ENCODE results near the gene SERTAD3. TPM values are rescaled to one million over a fixed set of nuclear protein-coding genes. Genes with fewer than 3 reads are reported as not detected.
"Not testable (repeated sequence)": the region's sequence is repeated elsewhere in the genome, so short reads cannot be mapped to it uniquely, and the experiment has no call there.

SERTAD3 gene
- total RNA-seq, 4 donors from 2014 or later, result 15.6 to 25.2 (median 20.4) TPM

DNA sequence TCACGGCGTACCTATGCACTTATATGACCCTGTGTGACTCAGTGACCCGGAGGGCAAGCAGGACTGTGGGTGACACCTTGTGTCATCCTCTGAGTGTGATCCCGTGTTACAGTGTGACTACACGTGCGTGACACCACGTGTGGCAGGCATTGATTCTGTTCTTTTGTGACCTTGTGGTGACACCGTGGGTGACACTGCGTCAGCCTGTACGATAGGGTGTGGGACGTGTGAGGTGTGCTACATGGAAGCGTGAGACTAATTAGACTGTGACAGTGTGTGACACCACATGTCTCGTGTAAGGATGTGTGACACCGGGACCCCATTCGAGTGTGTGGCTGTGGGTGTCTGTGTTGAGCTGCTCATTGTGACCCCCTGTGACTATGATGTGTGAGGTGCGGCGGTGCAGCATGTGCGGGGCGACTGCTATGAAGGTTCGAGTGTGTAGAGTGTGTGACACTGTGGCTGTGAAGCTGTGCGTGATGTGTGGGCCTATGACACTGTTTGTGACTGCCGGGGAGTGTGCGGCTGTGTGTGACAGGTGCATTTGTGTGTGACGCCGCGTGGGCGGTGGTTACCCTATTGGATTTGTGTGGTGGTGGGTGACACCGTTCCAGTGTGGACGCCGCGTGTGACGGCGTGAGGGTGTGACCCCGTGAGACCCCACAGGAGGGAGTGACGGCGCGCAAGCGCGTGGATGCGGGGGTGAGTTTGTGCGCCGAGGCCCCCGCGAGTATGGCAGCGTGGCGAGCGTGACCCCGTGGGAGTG is 22.3 kb upstream of the SERTAD3 start:
- H3K4me3 ChIP-seq (replicated peaks in 1 of 3), result peak overlapping the region in 1 of 3 donors; percentile 30
- peak; percentile 48 to 56 for DNase-seq
- intact Hi-C loops (cut with DNase I), result loop anchor here (10.0 kb wide), 2 partner anchors 58 to 128 kb away; no protein-coding TSS in a partner anchor

DNA sequence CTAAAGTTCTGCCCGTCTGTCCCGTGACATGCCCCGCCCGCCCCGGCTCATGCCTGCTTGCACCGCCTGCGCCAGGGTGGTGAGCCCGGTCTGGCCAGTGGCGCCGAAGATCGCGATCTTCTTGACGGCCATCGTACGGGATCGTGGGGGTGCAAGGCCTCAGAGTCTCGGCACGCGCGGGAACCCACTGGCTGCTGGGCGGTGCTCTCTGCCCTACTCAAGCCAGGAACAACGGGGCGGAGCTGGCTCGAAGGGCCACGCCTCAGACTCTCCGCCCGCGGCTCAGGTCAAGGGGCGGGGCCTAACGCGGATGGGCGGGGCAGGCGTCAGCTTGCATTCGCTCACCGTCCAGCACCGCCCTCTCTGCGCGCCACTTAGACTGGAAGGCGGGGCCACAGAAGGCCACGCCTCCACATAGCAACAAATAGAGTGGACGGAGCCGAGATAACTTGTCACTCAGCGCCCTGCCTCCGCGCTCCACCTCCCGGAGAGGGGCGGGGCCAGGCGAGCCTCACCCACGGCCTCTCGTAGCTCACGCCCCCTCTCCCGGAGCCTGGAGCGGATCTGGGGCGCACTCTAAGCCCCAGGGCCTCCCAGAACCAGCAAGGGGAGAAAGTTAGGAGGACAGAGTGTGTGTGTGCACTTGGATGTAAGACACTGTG is 21.6 kb upstream of the SERTAD3 start, which contains the start of gene BLVRB:
Gene BLVRB (minus strand): TSS at position 189 of the 662 bp plus-strand sequence. CDS start 57 bp downstream, at position 132.
- intact Hi-C loops (cut with DNase I), result loop anchor here (10.0 kb wide), 2 partner anchors 59 to 129 kb away; no protein-coding TSS in a partner anchor
- Histone ChIP-seq H3K9me3 (no peaks in the 10 kb centered on the region), H3K4me3 (replicated peaks in 1 of 3) (peak within 1 kb of the TSS; percentile 55 to 80 (median 64)), H3K36me3 (no peaks in the 10 kb centered on the region), H3K4me1 (peaks cover 18 to 31% of the 10 kb centered on the region in 2 donors), H3K27me3 (no peaks in the 10 kb centered on the region), H3K27ac (peak within 1 kb of the TSS; percentile 91 to 95 (median 94))
- TF ChIP-seq POLR2A (IDR thresholded peaks at IDR 0.05), result peak; percentile 85 to 98
- TF ChIP-seq, protein P1, sequence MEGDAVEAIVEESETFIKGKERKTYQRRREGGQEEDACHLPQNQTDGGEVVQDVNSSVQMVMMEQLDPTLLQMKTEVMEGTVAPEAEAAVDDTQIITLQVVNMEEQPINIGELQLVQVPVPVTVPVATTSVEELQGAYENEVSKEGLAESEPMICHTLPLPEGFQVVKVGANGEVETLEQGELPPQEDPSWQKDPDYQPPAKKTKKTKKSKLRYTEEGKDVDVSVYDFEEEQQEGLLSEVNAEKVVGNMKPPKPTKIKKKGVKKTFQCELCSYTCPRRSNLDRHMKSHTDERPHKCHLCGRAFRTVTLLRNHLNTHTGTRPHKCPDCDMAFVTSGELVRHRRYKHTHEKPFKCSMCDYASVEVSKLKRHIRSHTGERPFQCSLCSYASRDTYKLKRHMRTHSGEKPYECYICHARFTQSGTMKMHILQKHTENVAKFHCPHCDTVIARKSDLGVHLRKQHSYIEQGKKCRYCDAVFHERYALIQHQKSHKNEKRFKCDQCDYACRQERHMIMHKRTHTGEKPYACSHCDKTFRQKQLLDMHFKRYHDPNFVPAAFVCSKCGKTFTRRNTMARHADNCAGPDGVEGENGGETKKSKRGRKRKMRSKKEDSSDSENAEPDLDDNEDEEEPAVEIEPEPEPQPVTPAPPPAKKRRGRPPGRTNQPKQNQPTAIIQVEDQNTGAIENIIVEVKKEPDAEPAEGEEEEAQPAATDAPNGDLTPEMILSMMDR (IDR thresholded peaks at IDR 0.05), result no peak
- peak; percentile 100 for DNase-seq
- 0 to 2% methylated on average over 11 to 16 of the region's 54 CpGs for WGBS, 2 donors

More for the DNA sequence above, 22.3 kb upstream of the SERTAD3 start:
- WGBS, 2 donors, result 22 to 27% methylated on average over 37 to 40 of the region's 48 CpGs
- Histone ChIP-seq H3K27ac (peak overlapping the region in 1 of 3 donors; percentile 94), H3K27me3 (no peaks in the 10 kb centered on the region), H3K9me3 (no peaks in the 10 kb centered on the region), H3K4me1 (peaks cover 18 to 31% of the 10 kb centered on the region in 2 donors), H3K36me3 (no peaks in the 10 kb centered on the region)
- TF ChIP-seq, protein P1 (IDR thresholded peaks at IDR 0.05), result no peak

DNA sequence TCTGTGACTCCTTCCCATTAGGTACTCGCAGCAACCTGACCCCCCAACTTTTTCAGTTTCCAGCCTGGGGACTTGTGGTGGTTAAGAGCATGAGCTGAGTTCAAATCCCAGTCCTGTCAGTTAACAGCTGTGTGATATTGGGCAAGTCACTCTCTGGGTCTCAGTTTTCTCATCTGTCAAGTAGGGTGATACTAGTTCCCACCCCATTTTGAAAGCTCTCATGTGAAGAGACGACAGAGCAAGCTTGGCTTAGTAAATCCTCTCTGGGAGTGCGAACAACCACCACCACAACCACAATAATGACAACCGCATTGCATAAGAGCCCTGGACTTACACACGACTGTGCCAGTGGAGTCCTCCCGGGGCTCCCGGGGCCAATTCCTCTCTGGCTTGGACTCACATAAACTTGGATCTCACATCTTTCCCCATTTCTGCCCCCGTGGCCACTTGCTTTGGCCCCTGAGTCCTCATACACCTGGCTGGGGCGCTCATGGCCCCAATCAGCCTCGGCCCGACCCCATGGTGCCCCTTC is 21.0 kb upstream of the SERTAD3 start:
- H3K27me3 ChIP-seq, result no peaks in the 10 kb centered on the region
- H3K27ac ChIP-seq, result peak overlapping the region; percentile 91 to 95 (median 94)
- TF ChIP-seq, protein P1 (IDR thresholded peaks at IDR 0.05), result no peak
- no peak for TF ChIP-seq POLR2A (IDR thresholded peaks at IDR 0.05)
- intact Hi-C loops (cut with DNase I), result loop anchor here (10.0 kb wide), 2 partner anchors 60 to 130 kb away; no protein-coding TSS in a partner anchor
- no peaks in the 10 kb centered on the region for H3K9me3 ChIP-seq
- no peaks in the 10 kb centered on the region for H3K36me3 ChIP-seq
- 11 to 12% methylated on average over 11 of the region's 11 CpGs for WGBS, 2 donors
- DNase-seq, result no peak
- peaks cover 18 to 31% of the 10 kb centered on the region in 2 donors for H3K4me1 ChIP-seq
- peak overlapping the region; percentile 55 to 80 (median 64) for H3K4me3 ChIP-seq (replicated peaks in 1 of 3)

DNA sequence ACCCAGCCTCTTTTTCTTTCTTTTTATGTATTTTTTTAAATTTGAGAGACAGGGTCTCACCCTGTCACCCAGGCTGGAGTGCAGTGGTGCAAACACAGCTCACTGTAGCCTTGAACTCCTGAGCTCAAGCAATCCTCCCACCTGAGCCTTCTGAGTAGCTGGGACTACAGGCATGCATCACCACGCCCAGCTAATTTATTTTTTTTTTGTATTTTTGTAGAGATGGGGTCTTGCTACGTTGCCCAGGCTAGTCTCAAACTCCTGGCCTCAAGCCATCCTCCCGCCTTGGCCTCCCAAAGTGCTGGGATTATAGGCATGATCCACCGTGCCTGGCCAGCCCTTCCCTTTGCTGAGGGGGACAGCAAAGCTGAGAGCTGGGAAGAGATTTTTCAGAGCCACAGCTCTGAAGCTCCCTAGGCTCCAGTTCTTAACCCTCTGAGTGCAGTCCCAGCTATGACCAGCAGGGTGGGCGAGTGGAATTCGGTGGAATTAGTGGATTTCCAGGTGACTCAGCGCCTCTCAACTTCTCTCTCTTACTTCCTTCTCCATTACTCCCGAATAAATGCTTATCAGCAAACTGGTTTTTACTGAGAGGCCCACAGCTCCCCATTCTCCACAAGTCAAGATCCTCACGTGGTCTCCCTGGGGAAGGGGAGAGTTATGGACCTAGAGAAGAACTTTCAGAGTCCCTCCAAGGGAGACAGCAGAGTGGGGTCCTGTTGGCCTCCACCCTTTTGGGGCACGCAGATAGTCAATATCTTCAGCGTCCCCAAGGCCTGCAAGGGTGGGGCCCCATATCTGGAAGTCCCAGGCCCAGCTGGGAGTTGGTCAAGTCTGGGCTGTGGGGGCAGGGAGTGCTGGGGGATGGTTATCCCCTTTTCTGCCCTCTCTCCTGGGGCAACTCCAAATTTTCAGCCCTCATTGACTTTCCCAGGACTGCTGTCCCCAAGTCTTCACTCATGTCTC is 20.2 kb upstream of the SERTAD3 start:
- Histone ChIP-seq H3K4me1 (peaks cover 18 to 31% of the 10 kb centered on the region in 2 donors), H3K27me3 (no peaks in the 10 kb centered on the region), H3K27ac (peak overlapping the region; percentile 91 to 95 (median 94)), H3K36me3 (no peaks in the 10 kb centered on the region), H3K4me3 (replicated peaks in 1 of 3) (peak overlapping the region in 1 of 3 donors; percentile 55), H3K9me3 (no peaks in the 10 kb centered on the region)
- 21 to 25% methylated on average over 11 of the region's 11 CpGs for WGBS, 2 donors
- TF ChIP-seq POLR2A (IDR thresholded peaks at IDR 0.05), result peak in 1 of 2 donors; percentile 19
- TF ChIP-seq, protein P1 (IDR thresholded peaks at IDR 0.05), result peak; percentile 73 to 94 (median 87)
- intact Hi-C loops (cut with DNase I), result loop anchor here (10.0 kb wide), 2 partner anchors 60 to 130 kb away; no protein-coding TSS in a partner anchor
- peak; percentile 91 to 94 for DNase-seq

DNA sequence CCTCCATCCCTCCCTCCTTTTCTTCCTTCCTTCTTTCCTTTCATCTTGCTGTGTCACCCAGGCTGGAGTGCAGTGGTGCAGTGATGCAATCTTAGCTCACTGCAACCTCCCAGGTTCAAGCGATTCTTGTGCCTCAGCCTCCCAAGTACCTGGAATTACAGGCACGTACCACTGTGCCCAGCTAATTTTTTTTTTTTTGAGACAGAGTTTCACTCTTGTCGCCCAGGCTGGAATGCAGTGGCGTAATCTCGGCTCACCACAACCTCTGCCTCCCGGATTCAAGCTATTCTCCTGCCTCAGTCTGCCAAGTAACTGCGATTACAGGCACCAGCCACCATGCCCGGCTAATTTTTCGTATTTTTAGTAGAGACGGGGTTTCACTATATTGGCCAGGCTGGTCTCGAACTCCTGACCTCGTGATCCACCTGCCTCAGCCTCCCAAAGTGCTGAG is 19.5 kb upstream of the SERTAD3 start:
- H3K9me3 ChIP-seq; H3K36me3 ChIP-seq; H3K4me3 ChIP-seq (replicated peaks in 1 of 3); H3K27me3 ChIP-seq: not testable (repeated sequence)
- H3K4me1 ChIP-seq, result peaks cover 18 to 31% of the 10 kb centered on the region in 2 donors
- peak overlapping the region in 2 of 3 donors; percentile 94 to 95 for H3K27ac ChIP-seq
- 69 to 73% methylated on average over 12 of the region's 12 CpGs for WGBS, 2 donors
- DNase-seq, result peak; percentile 16 to 36
- intact Hi-C loops (cut with DNase I), result loop anchor here (10.0 kb wide), 2 partner anchors 61 to 131 kb away; no protein-coding TSS in a partner anchor
